HepG2 (cell line): ENCODE measurements around the gene R3HDM4. TPM values are rescaled to one million over a fixed set of nuclear protein-coding genes. Genes with fewer than 3 reads are reported as not detected.

Experiments
- FOXA1 ChIP-seq, 2 experiments: fragments of 450-650 bp in 1 of 2; sonication (generic) in 1 of 2; formaldehyde crosslinking in 1 of 2; IDR thresholded peaks; 2 replicates each; pipeline versions ENCODE4 v1.4.0 to v1.6.1; 2016 to 2020; ENCODE audit warnings: missing genetic modification reagents in 1 of 2
- HNRNPL ChIP-seq: fragments of 200-400 bp; formaldehyde crosslinking; IDR thresholded peaks from 2 replicates; pipeline ENCODE4 v1.6.1; 2017; ENCODE audit warnings: mild to moderate bottlenecking, low read depth, low read length
- NFIB ChIP-seq: sonication (generic); formaldehyde crosslinking; IDR thresholded peaks from 2 replicates; pipeline ENCODE4 v1.9.0; 2021; ENCODE audit warnings: missing genetic modification reagents, mild to moderate bottlenecking, borderline replicate concordance
- NONO ChIP-seq, 2 experiments: fragments of 450-650 bp in 1 of 2; sonication (generic) in 1 of 2; formaldehyde crosslinking in 1 of 2; IDR thresholded peaks in 1 of 2; conservative IDR thresholded peaks in 1 of 2; 2 replicates each; pipeline versions ENCODE4 v1.6.1 to v1.8.0; 2017 to 2022; ENCODE audit warnings: mild to moderate bottlenecking in 1 of 2, missing genetic modification reagents in 1 of 2, moderate library complexity in 1 of 2
- RXRB ChIP-seq: IDR thresholded peaks from 2 replicates; pipeline ENCODE4 v1.6.1; 2016; ENCODE audit warnings: borderline replicate concordance, missing genetic modification reagents, missing compliant biosample characterization
- TP53 ChIP-seq: sonication (generic); formaldehyde crosslinking; conservative IDR thresholded peaks from 2 replicates; pipeline ENCODE4 v1.4.0; 2020; ENCODE audit warnings: missing genetic modification reagents
- ZNF547 ChIP-seq: sonication (generic); formaldehyde crosslinking; IDR thresholded peaks from 2 replicates; pipeline ENCODE4 v1.5.1; 2020; ENCODE audit warnings: mild to moderate bottlenecking, missing genetic modification reagents
- ZNF564 ChIP-seq: sonication (generic); formaldehyde crosslinking; IDR thresholded peaks from 2 replicates; pipeline ENCODE4 v1.8.1; 2023; ENCODE audit warnings: mild to moderate bottlenecking, missing genetic modification reagents
- ZNF644 ChIP-seq: IDR thresholded peaks from 2 replicates; pipeline ENCODE4 v1.6.1; 2016; ENCODE audit warnings: low read depth
- ZNF703 ChIP-seq: sonication (generic); formaldehyde crosslinking; IDR thresholded peaks from 2 replicates; pipeline ENCODE4 v1.5.1; 2020; ENCODE audit warnings: missing genetic modification reagents, mild to moderate bottlenecking, moderate library complexity, borderline replicate concordance
- polyA plus RNA-seq, 8 experiments: library from polyadenylated mRNA; depleted of rRNA in 3 of 8; stranded (reverse) in 7 of 8; unstranded in 1 of 8; fragments of >200 nt; fragmentation: Illumina TruSeq in 4 of 8; extraction: Trizol in 4 of 8; gene quantifications; 2 replicates each; pipeline versions ENCODE4 v1.2.1 to v1.2.3, GENCODE V29; 2011 to 2016; ENCODE audit warnings: low read depth in 4 of 8, missing spikeins in 1 of 8, mixed read lengths in 1 of 8; ENCODE audit not compliant: insufficient read depth in 1 of 8
- total RNA-seq, 5 experiments: library from RNA; depleted of rRNA; stranded (reverse); fragments of >200 nt; fragmentation: Illumina TruSeq; extraction: Trizol; gene quantifications; 2 replicates each; pipeline ENCODE4 v1.2.3, GENCODE V29; 2016; ENCODE audit warnings: low read depth in 1 of 5
- TF ChIP-seq, protein P1 (sequence below): sonication (generic); formaldehyde crosslinking; IDR thresholded peaks from 2 replicates; pipeline ENCODE4 v1.4.0; 2020; ENCODE audit warnings: missing genetic modification reagents
- TF ChIP-seq, protein P2 (sequence below): IDR thresholded peaks from 2 replicates; pipeline ENCODE4 v1.6.1; 2012; ENCODE audit warnings: inconsistent platforms
- TF ChIP-seq, protein P3 (sequence below): sonication (generic); formaldehyde crosslinking; IDR thresholded peaks from 2 replicates; pipeline ENCODE4 v1.4.0; 2020; ENCODE audit warnings: missing genetic modification reagents, low read depth, mild to moderate bottlenecking, borderline replicate concordance
- TF ChIP-seq, protein P4 (sequence below): sonication (generic); formaldehyde crosslinking; IDR thresholded peaks from 2 replicates; pipeline ENCODE4 v1.5.0; 2020; ENCODE audit warnings: missing genetic modification reagents
- TF ChIP-seq, protein P5 (sequence below): IDR thresholded peaks from 2 replicates; pipeline ENCODE4 v1.6.1; 2016; ENCODE audit warnings: missing genetic modification reagents, missing compliant biosample characterization

The R3HDM4 gene
- total and polyA plus RNA-seq, 2 of the 13 experiments (the other 11 are each of a cell fraction or from before 2014, with no cell fraction given), result 26.2 to 26.9 TPM

DNA sequence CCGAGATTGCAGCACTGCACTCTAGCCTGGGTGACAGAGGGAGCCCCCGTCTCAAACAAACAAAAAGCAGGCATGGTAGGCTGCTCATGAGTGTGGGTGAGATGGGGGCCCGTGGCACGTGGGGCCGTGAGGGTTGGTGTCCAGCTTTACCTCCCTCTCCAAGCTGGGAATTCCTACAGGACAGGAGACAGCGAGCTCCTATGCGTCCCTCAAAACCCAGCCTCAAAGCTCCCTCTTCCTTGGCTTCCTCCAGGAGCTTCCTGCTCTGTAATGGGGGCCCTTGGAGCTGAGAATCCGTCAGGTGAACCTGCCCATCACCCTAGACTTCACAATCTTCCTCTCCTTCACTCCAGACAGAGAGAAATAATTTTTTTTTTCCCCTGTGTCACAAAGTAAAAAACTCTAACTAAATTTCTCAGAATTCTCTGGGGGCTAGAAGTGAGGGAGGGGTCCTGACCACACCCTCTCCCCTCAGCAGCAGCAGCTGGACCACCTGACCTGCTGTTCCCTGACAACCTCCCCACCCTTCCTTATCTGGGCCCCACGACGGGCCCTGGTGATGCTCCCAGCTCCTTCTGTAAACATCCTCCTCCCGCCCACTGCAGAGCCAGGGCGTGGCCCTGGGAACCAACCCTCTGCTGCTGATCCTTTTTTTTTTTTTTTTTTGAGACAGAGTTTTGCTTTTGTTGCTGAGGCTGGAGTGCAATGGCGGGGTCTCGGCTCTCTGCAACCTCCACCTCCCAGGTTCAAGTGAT, 49.0 kb upstream of the R3HDM4 start (continued):
- no peak for TF ChIP-seq HNRNPL
- no peak for TF ChIP-seq ZNF547
- TF ChIP-seq, protein P1, sequence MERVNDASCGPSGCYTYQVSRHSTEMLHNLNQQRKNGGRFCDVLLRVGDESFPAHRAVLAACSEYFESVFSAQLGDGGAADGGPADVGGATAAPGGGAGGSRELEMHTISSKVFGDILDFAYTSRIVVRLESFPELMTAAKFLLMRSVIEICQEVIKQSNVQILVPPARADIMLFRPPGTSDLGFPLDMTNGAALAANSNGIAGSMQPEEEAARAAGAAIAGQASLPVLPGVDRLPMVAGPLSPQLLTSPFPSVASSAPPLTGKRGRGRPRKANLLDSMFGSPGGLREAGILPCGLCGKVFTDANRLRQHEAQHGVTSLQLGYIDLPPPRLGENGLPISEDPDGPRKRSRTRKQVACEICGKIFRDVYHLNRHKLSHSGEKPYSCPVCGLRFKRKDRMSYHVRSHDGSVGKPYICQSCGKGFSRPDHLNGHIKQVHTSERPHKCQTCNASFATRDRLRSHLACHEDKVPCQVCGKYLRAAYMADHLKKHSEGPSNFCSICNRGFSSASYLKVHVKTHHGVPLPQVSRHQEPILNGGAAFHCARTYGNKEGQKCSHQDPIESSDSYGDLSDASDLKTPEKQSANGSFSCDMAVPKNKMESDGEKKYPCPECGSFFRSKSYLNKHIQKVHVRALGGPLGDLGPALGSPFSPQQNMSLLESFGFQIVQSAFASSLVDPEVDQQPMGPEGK (CRISPR knock-in tag), result peak; percentile 69
- TF ChIP-seq ZNF564 (CRISPR knock-in tag), result no peak
- TF ChIP-seq, protein P2, sequence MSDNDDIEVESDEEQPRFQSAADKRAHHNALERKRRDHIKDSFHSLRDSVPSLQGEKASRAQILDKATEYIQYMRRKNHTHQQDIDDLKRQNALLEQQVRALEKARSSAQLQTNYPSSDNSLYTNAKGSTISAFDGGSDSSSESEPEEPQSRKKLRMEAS, result 0 out of 2 replicates have a peak, but pooled peaks have one; percentile 9
- TF ChIP-seq NONO (IDR thresholded peaks at IDR 0.05), result no peak
- TF ChIP-seq NONO (CRISPR knock-in tag; conservative IDR thresholded peaks at IDR 0.05), result no peak
- TF ChIP-seq, protein P3, sequence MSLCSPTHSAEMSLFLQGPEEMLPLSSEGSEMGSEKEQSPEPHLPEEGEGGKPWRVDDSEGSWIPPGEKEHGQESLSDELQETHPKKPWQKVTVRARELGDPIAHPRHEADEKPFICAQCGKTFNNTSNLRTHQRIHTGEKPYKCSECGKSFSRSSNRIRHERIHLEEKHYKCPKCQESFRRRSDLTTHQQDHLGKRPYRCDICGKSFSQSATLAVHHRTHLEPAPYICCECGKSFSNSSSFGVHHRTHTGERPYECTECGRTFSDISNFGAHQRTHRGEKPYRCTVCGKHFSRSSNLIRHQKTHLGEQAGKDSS (CRISPR knock-in tag), result no peak
- TF ChIP-seq, protein P4, sequence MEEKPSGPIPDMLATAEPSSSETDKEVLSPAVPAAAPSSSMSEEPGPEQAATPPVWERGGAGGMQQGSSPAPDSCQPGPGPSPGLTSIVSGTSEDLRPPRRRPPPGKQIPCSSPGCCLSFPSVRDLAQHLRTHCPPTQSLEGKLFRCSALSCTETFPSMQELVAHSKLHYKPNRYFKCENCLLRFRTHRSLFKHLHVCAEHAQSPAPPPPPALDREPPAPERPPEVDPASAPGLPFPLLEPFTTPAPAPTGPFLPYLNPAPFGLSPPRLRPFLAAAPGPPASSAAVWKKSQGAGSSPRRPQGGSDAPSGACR (CRISPR knock-in tag), result no peak
- TF ChIP-seq FOXA1 (IDR thresholded peaks at IDR 0.05), result no peak
- TF ChIP-seq FOXA1 (CRISPR knock-in tag; IDR thresholded peaks at IDR 0.05), result peak; percentile 80
- no peak for TF ChIP-seq ZNF703 (CRISPR knock-in tag)
- TF ChIP-seq TP53 (CRISPR knock-in tag), result no peak
- no peak for TF ChIP-seq ZNF644
- no peak for TF ChIP-seq NFIB
- TF ChIP-seq, protein P5, sequence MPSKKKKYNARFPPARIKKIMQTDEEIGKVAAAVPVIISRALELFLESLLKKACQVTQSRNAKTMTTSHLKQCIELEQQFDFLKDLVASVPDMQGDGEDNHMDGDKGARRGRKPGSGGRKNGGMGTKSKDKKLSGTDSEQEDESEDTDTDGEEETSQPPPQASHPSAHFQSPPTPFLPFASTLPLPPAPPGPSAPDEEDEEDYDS, result no peak
- TF ChIP-seq RXRB (CRISPR knock-in tag), result 0 out of 2 replicates have a peak, but pooled peaks have one; percentile 10
